HepG2 (cell line): ENCODE data around the gene RHBDL1. TPM values are rescaled to one million over a fixed set of nuclear protein-coding genes. Genes with fewer than 3 reads are reported as not detected.

Experiments used
- FOXA3 ChIP-seq: IDR thresholded peaks from 2 replicates; pipeline ENCODE4 v1.6.1; 2016; ENCODE audit warnings: missing genetic modification reagents, missing compliant biosample characterization
- GZF1 ChIP-seq: sonication (generic); formaldehyde crosslinking; IDR thresholded peaks from 2 replicates; pipeline ENCODE4 v1.5.1; 2020; ENCODE audit warnings: mild to moderate bottlenecking, missing genetic modification reagents
- HDAC6 ChIP-seq: fragments of 200-600 bp; sonication (generic); IDR thresholded peaks from 2 replicates; pipeline ENCODE4 v1.7.0; 2017; ENCODE audit warnings: mild to moderate bottlenecking, antibody characterized with exemption, low read length, low read depth
- KAT7 ChIP-seq: IDR thresholded peaks from 2 replicates; pipeline ENCODE4 v1.6.1; 2018; ENCODE audit warnings: borderline replicate concordance, missing compliant biosample characterization
- KDM5A ChIP-seq: fragments of 200-600 bp; sonication (generic); IDR thresholded peaks from 2 replicates; pipeline ENCODE4 v1.7.0; 2018; ENCODE audit warnings: antibody characterized with exemption, mild to moderate bottlenecking, low read length, borderline replicate concordance
- MTF2 ChIP-seq: sonication (generic); formaldehyde crosslinking; IDR thresholded peaks from 2 replicates; pipeline ENCODE4 v1.5.0; 2020; ENCODE audit warnings: missing genetic modification reagents, borderline replicate concordance
- POLR2AphosphoS5 ChIP-seq: IDR thresholded peaks from 2 replicates; pipeline ENCODE4 v1.6.1; 2012; ENCODE audit warnings: low read depth, low read length
- ZNF431 ChIP-seq: sonication (generic); formaldehyde crosslinking; IDR thresholded peaks from 2 replicates; pipeline ENCODE4 v1.9.0; 2022; ENCODE audit warnings: missing genetic modification reagents, low read depth, mild to moderate bottlenecking, borderline replicate concordance
- ZNF674 ChIP-seq: sonication (generic); formaldehyde crosslinking; IDR thresholded peaks from 2 replicates; pipeline ENCODE4 v1.5.0; 2020; ENCODE audit warnings: low read depth, mild to moderate bottlenecking, missing genetic modification reagents
- ZNF7 ChIP-seq: IDR thresholded peaks from 2 replicates; pipeline ENCODE4 v1.6.1; 2016; ENCODE audit warnings: missing biosample characterization, missing genetic modification reagents
- polyA plus RNA-seq, 8 experiments: library from polyadenylated mRNA; depleted of rRNA in 3 of 8; stranded (reverse) in 7 of 8; unstranded in 1 of 8; fragments of >200 nt; fragmentation: Illumina TruSeq in 4 of 8; extraction: Trizol in 4 of 8; gene quantifications; 2 replicates each; pipeline versions ENCODE4 v1.2.1 to v1.2.3, GENCODE V29; 2011 to 2016; ENCODE audit warnings: low read depth in 4 of 8, missing spikeins in 1 of 8, mixed read lengths in 1 of 8; ENCODE audit not compliant: insufficient read depth in 1 of 8
- total RNA-seq, 5 experiments: library from RNA; depleted of rRNA; stranded (reverse); fragments of >200 nt; fragmentation: Illumina TruSeq; extraction: Trizol; gene quantifications; 2 replicates each; pipeline ENCODE4 v1.2.3, GENCODE V29; 2016; ENCODE audit warnings: low read depth in 1 of 5
- TF ChIP-seq, protein P1 (sequence below): sonication (generic); formaldehyde crosslinking; IDR thresholded peaks from 2 replicates; pipeline ENCODE4 v1.5.0; 2020; ENCODE audit warnings: mild to moderate bottlenecking, missing genetic modification reagents
- TF ChIP-seq, protein P2 (sequence below), 2 experiments: sonication (generic) in 1 of 2; formaldehyde crosslinking in 1 of 2; IDR thresholded peaks; 2 replicates each; pipeline versions ENCODE4 v1.4.0 to v1.6.1; 2016 to 2020; ENCODE audit warnings: borderline replicate concordance in 1 of 2, low read depth in 1 of 2, mild to moderate bottlenecking in 1 of 2, missing genetic modification reagents in 1 of 2
- TF ChIP-seq, protein P3 (sequence below): sonication (generic); formaldehyde crosslinking; IDR thresholded peaks from 2 replicates; pipeline ENCODE4 v1.4.0; 2020; ENCODE audit warnings: mild to moderate bottlenecking, missing genetic modification reagents
- TF ChIP-seq, protein P4 (sequence below): sonication (generic); formaldehyde crosslinking; IDR thresholded peaks from 2 replicates; pipeline ENCODE4 v1.8.1; 2023; ENCODE audit warnings: mild to moderate bottlenecking, missing genetic modification reagents
- TF ChIP-seq, protein P5 (sequence below): IDR thresholded peaks from 2 replicates; pipeline ENCODE4 v1.6.1; 2016; ENCODE audit warnings: mild to moderate bottlenecking, missing biosample characterization, missing genetic modification reagents
- TF ChIP-seq, protein P6 (sequence below): sonication (generic); formaldehyde crosslinking; IDR thresholded peaks from 2 replicates; pipeline ENCODE4 v1.4.0; 2020; ENCODE audit warnings: missing genetic modification reagents

Gene RHBDL1
- total and polyA plus RNA-seq, 2 of the 13 experiments (the other 11 are each of a cell fraction or from before 2014, with no cell fraction given), result 1.8 to 3.8 TPM

DNA sequence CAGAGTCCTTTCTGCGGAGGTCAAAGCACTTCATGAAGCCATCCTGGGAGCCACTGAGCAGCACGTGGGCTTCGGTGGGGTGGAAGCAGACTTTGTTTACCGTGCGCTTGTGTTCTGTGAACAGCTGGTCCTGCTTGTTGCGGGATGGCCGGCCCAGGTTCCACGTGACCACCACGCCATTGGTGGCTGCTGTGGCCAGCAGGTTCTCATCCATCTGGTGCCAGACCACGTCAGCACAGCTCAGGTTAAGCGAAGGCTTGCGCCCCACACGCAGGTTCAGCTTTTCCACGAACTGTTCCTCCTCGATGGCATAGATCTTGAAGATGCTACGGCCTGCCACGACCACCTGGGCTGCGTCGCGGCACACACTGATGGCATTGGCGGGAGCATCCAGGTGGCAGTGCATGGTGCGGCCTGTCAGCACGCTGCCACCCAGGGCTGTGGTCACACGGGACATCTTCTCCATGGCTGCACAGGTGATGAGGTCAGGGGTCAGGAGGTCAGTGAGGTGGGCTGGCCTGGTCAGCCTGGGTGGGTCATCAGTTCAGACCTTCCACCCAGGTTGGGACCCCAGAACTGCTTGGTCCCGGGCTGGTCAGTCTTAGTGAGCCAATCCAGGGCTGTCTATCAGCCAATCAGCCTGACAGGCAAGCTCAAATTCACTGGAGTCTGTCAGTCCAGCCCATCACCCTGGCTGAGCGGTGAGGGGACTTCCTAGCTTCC is 13.9 kb downstream of the RHBDL1 start (continued):
- TF ChIP-seq, protein P1, sequence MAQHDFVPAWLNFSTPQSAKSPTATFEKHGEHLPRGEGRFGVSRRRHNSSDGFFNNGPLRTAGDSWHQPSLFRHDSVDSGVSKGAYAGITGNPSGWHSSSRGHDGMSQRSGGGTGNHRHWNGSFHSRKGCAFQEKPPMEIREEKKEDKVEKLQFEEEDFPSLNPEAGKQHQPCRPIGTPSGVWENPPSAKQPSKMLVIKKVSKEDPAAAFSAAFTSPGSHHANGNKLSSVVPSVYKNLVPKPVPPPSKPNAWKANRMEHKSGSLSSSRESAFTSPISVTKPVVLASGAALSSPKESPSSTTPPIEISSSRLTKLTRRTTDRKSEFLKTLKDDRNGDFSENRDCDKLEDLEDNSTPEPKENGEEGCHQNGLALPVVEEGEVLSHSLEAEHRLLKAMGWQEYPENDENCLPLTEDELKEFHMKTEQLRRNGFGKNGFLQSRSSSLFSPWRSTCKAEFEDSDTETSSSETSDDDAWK (CRISPR knock-in tag), result no peak
- TF ChIP-seq, protein P2, sequence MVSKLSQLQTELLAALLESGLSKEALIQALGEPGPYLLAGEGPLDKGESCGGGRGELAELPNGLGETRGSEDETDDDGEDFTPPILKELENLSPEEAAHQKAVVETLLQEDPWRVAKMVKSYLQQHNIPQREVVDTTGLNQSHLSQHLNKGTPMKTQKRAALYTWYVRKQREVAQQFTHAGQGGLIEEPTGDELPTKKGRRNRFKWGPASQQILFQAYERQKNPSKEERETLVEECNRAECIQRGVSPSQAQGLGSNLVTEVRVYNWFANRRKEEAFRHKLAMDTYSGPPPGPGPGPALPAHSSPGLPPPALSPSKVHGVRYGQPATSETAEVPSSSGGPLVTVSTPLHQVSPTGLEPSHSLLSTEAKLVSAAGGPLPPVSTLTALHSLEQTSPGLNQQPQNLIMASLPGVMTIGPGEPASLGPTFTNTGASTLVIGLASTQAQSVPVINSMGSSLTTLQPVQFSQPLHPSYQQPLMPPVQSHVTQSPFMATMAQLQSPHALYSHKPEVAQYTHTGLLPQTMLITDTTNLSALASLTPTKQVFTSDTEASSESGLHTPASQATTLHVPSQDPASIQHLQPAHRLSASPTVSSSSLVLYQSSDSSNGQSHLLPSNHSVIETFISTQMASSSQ (IDR thresholded peaks at IDR 0.05; ENCODE audit: low read depth), result no peak
- TF ChIP-seq, protein P2 (CRISPR knock-in tag; IDR thresholded peaks at IDR 0.05; ENCODE audit: borderline replicate concordance), result no peak
- TF ChIP-seq ZNF431 (CRISPR knock-in tag) (0 out of 2 replicates have a peak, but pooled peaks have one; percentile 9), FOXA3 (CRISPR knock-in tag) (no peak), MTF2 (CRISPR knock-in tag) (no peak), KDM5A (no peak), ZNF7 (no peak), HDAC6 (no peak), KAT7 (CRISPR knock-in tag) (no peak), POLR2AphosphoS5 (0 out of 2 replicates have a peak, but pooled peaks have one; percentile 31), GZF1 (no peak), ZNF674 (CRISPR knock-in tag) (no peak)
- TF ChIP-seq, protein P3, sequence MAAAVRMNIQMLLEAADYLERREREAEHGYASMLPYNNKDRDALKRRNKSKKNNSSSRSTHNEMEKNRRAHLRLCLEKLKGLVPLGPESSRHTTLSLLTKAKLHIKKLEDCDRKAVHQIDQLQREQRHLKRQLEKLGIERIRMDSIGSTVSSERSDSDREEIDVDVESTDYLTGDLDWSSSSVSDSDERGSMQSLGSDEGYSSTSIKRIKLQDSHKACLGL (CRISPR knock-in tag), result 0 out of 2 replicates have a peak, but pooled peaks have one; percentile 10
- TF ChIP-seq, protein P4, sequence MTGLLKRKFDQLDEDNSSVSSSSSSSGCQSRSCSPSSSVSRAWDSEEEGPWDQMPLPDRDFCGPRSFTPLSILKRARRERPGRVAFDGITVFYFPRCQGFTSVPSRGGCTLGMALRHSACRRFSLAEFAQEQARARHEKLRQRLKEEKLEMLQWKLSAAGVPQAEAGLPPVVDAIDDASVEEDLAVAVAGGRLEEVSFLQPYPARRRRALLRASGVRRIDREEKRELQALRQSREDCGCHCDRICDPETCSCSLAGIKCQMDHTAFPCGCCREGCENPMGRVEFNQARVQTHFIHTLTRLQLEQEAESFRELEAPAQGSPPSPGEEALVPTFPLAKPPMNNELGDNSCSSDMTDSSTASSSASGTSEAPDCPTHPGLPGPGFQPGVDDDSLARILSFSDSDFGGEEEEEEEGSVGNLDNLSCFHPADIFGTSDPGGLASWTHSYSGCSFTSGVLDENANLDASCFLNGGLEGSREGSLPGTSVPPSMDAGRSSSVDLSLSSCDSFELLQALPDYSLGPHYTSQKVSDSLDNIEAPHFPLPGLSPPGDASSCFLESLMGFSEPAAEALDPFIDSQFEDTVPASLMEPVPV, result no peak
- TF ChIP-seq, protein P5, sequence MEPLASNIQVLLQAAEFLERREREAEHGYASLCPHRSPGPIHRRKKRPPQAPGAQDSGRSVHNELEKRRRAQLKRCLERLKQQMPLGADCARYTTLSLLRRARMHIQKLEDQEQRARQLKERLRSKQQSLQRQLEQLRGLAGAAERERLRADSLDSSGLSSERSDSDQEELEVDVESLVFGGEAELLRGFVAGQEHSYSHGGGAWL, result no peak
- TF ChIP-seq, protein P6, sequence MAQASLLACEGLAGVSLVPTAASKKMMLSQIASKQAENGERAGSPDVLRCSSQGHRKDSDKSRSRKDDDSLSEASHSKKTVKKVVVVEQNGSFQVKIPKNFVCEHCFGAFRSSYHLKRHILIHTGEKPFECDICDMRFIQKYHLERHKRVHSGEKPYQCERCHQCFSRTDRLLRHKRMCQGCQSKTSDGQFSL, result no peak
- TF ChIP-seq, all 625 proteins: peak for 14
